HG03175 (cell line): ENCODE measurements around the gene DYNLT3.

Experiments used
- ATAC-seq: cut with Tn5 transposase; IDR thresholded peaks from one replicate; pipeline ENCODE4 v1.9.1; 2021; ENCODE audit warnings: mild to moderate bottlenecking, moderate library complexity; ENCODE audit not compliant: unreplicated experiment

The DYNLT3 gene

GRCh38 chrX:37846141-37846540, 1.2 kb downstream of the DYNLT3 start:
- ATAC-seq = no peak

GRCh38 chrX:37844622-37845021, 2.7 kb downstream of the DYNLT3 start:
- no peak for ATAC-seq

- no peak for ATAC-seq
These were observed 6.4 kb downstream of the DYNLT3 start for GRCh38 chrX:37840931-37841330.

GRCh38 chrX:37834937-37835336, 12.4 kb downstream of the DYNLT3 start:
- ATAC-seq = no peak

GRCh38 chrX:37830371-37830770, 17.0 kb downstream of the DYNLT3 start:
- ATAC-seq = no peak

- ATAC-seq = no peak
These were observed 17.6 kb downstream of the DYNLT3 start for GRCh38 chrX:37829721-37830120.

- peak; percentile 83 for ATAC-seq
These were observed 22.0 kb downstream of the DYNLT3 start for GRCh38 chrX:37825215-37825842.

GRCh38 chrX:37824491-37825214, 22.7 kb downstream of the DYNLT3 start:
- ATAC-seq = no peak

GRCh38 chrX:37820646-37821045, 26.7 kb downstream of the DYNLT3 start:
- ATAC-seq = no peak

GRCh38 chrX:37818031-37818430, 29.3 kb downstream of the DYNLT3 start:
- peak; percentile 77 for ATAC-seq

- ATAC-seq = peak; percentile 65
These were observed 29.8 kb downstream of the DYNLT3 start for GRCh38 chrX:37817579-37817978.

GRCh38 chrX:37817176-37817575, 30.2 kb downstream of the DYNLT3 start:
- no peak for ATAC-seq

- ATAC-seq = no peak
These were observed 30.6 kb downstream of the DYNLT3 start for GRCh38 chrX:37816766-37817165.

- ATAC-seq = peak; percentile 30
These were observed 32.0 kb downstream of the DYNLT3 start for GRCh38 chrX:37815366-37815765.

- ATAC-seq = no peak
These were observed 33.8 kb downstream of the DYNLT3 start for GRCh38 chrX:37813570-37813969.

GRCh38 chrX:37812110-37812509, 35.3 kb downstream of the DYNLT3 start:
- no peak for ATAC-seq

GRCh38 chrX:37809970-37810369, 37.4 kb downstream of the DYNLT3 start:
- no peak for ATAC-seq

- no peak for ATAC-seq
These were observed 44.3 kb downstream of the DYNLT3 start for GRCh38 chrX:37803057-37803456.

- ATAC-seq = no peak
These were observed 45.3 kb downstream of the DYNLT3 start for GRCh38 chrX:37802028-37802427.

- ATAC-seq = no peak
These were observed 46.7 kb downstream of the DYNLT3 start for GRCh38 chrX:37800717-37801116.

GRCh38 chrX:37799936-37800335, 47.4 kb downstream of the DYNLT3 start:
- ATAC-seq = no peak

- no peak for ATAC-seq
These were observed 50.6 kb downstream of the DYNLT3 start for GRCh38 chrX:37796805-37797204.

GRCh38 chrX:37796310-37796709, 51.1 kb downstream of the DYNLT3 start:
- ATAC-seq = no peak
